ENCODE measurements around the gene ZNF358.

The ZNF358 gene

DNA sequence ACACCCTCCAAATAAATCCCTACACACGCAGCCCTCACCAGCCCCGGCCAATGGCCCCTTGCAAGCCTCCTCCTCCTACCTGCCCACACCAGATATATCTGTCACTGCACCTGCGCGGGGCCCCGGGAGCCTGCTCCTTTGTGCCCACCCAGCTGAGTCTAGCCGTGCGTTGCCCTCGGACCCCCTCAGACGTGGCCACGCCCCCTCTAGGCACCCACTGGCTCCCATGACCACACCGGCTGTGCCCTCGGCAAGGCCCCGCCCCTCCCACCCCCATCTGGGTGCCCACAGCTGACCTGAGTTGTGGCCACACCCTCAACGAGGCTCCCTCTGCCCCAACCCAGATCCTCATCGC is 13.3 kb downstream of the ZNF358 start:
- Histone ChIP-seq H3K79me2 (ENCODE audit: insufficient read depth, low read depth) (no peaks in the 10 kb centered on the region), H3K27me3 (ENCODE audit: insufficient read depth, low read depth) (no peaks in the 10 kb centered on the region), H3K27ac (no peak overlapping the region), H4K20me1 (ENCODE audit: insufficient read depth) (no peaks in the 10 kb centered on the region), H3K9ac (no peak overlapping the region), H2AFZ (ENCODE audit: low read depth) (no peak overlapping the region), H3K36me3 (ENCODE audit: insufficient read depth) (no peaks in the 10 kb centered on the region), H3K4me3 (IDR thresholded peaks at IDR 0.05; ENCODE audit: insufficient read depth, low read depth, low read length) (no peak overlapping the region), H3K4me1 (ENCODE audit: low read depth, poor library complexity, severe bottlenecking) (no peaks in the 10 kb centered on the region), H3K4me2 (no peak overlapping the region)
- TF ChIP-seq, protein P1, sequence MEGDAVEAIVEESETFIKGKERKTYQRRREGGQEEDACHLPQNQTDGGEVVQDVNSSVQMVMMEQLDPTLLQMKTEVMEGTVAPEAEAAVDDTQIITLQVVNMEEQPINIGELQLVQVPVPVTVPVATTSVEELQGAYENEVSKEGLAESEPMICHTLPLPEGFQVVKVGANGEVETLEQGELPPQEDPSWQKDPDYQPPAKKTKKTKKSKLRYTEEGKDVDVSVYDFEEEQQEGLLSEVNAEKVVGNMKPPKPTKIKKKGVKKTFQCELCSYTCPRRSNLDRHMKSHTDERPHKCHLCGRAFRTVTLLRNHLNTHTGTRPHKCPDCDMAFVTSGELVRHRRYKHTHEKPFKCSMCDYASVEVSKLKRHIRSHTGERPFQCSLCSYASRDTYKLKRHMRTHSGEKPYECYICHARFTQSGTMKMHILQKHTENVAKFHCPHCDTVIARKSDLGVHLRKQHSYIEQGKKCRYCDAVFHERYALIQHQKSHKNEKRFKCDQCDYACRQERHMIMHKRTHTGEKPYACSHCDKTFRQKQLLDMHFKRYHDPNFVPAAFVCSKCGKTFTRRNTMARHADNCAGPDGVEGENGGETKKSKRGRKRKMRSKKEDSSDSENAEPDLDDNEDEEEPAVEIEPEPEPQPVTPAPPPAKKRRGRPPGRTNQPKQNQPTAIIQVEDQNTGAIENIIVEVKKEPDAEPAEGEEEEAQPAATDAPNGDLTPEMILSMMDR (conservative IDR thresholded peaks at IDR 0.05; ENCODE audit: low read depth, low read length), result no peak

DNA sequence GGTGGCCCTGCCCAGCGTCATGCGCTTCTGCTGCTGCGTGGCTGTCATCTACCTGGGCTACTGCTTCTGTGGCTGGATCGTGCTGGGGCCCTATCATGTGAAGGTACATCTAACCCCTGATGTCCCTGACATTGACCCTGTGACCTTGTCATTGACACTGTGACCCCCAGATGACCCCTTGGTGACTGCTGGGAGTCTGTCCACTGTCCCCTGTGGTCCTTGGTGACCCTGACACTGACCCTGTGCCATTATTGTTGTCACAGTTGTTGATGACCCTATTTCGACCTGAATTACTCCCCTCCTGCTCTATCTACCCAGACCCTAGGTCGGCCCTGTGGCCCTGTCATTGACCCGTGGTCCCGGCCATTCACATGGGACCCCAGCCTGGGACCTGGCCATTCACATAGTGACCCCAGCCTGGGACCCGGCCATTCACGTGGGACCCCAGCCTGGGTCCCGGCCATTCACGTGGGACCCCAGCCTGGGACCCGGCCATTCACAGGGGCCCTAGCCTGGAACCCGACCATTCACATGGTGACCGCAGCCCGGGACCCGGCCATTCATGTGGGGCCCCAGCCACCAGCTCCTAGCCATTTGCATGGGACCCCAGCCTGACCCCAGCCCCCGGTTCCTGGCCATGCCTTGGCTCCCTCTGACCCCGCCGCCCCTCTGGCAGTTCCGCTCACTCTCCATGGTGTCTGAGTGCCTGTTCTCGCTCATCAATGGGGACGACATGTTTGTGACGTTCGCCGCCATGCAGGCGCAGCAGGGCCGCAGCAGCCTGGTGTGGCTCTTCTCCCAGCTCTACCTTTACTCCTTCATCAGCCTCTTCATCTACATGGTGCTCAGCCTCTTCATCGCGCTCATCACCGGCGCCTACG is 13.9 kb downstream of the ZNF358 start:
- Histone ChIP-seq H4K20me1 (ENCODE audit: insufficient read depth) (no peaks in the 10 kb centered on the region), H3K27ac (no peak overlapping the region), H3K4me3 (IDR thresholded peaks at IDR 0.05; ENCODE audit: insufficient read depth, low read depth, low read length) (no peak overlapping the region), H3K79me2 (ENCODE audit: insufficient read depth, low read depth) (no peaks in the 10 kb centered on the region), H3K4me1 (ENCODE audit: low read depth, poor library complexity, severe bottlenecking) (no peaks in the 10 kb centered on the region), H3K36me3 (ENCODE audit: insufficient read depth) (no peaks in the 10 kb centered on the region), H2AFZ (ENCODE audit: low read depth) (no peak overlapping the region), H3K4me2 (no peak overlapping the region), H3K9ac (no peak overlapping the region), H3K27me3 (ENCODE audit: insufficient read depth, low read depth) (no peaks in the 10 kb centered on the region)
- TF ChIP-seq, protein P1 (conservative IDR thresholded peaks at IDR 0.05; ENCODE audit: low read depth, low read length), result no peak

DNA sequence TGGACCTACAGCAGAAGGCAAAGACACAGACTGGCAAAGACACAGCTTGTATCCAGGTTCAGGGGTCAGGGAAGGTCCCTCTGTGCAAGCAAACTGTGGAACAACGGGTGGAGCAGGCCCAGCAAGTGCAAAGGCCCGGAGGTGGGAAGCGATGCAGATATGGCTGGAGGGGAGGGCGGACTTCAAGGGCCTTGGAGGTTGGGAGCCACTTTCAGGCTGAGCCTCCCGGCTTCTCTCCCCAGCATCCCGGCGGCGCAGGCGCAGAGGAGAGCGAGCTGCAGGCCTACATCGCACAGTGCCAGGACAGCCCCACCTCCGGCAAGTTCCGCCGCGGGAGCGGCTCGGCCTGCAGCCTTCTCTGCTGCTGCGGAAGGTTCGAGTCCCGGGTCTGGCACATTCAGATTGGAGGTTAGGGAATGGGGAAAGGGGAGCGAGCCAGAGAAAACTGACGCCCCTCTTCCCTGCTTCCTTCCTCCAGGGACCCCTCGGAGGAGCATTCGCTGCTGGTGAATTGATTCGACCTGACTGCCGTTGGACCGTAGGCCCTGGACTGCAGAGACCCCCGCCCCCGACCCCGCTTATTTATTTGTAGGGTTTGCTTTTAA is 17.5 kb downstream of the ZNF358 start:
- no peaks in the 10 kb centered on the region for H3K79me2 ChIP-seq (ENCODE audit: insufficient read depth, low read depth)
- H3K4me2 ChIP-seq, result peak overlapping the region; percentile 51
- no peak overlapping the region for H3K27ac ChIP-seq
- H3K4me1 ChIP-seq (ENCODE audit: low read depth, poor library complexity, severe bottlenecking), result peaks cover 4% of the 10 kb centered on the region
- peak overlapping the region; percentile 30; the same call in 1 of the 2 replicates for H3K9ac ChIP-seq
- H3K36me3 ChIP-seq (ENCODE audit: insufficient read depth), result no peaks in the 10 kb centered on the region
- H2AFZ ChIP-seq (ENCODE audit: low read depth), result peak overlapping the region; percentile 90
- H3K4me3 ChIP-seq (IDR thresholded peaks at IDR 0.05; ENCODE audit: insufficient read depth, low read depth, low read length), result no peak overlapping the region
- no peaks in the 10 kb centered on the region for H3K27me3 ChIP-seq (ENCODE audit: insufficient read depth, low read depth)
- TF ChIP-seq, protein P1 (conservative IDR thresholded peaks at IDR 0.05; ENCODE audit: low read depth, low read length), result no peak
- no peaks in the 10 kb centered on the region for H4K20me1 ChIP-seq (ENCODE audit: insufficient read depth)

DNA sequence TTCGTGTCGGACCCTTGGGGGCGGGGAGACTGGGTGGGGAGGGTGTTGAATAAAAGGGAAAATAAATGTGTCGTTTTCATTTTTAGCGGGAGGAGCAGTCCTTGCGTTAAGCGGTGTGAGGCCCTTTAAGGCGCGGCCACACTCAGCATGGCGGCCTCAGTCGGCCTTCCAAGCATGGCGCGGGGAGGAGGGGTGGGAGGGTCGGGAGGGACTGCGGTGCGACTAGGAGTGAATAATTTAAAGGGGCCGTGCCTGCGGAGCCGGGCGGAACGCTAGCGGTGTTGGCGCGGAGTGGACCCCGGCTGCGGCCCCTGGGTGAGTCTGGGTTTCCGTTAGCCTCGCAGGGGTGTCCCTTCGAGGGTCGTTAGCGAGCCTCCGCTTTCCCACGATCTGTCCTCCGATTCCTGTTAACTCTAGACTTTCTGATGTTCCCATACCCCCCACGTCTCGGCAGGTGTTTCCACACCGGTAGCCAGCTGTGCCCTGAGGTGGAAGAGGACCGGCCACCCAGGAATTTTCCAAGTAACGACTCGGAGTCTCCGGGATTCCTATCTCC is 18.1 kb downstream of the ZNF358 start:
- H3K36me3 ChIP-seq (ENCODE audit: insufficient read depth), result no peaks in the 10 kb centered on the region
- peak overlapping the region; percentile 94 for H3K4me2 ChIP-seq
- no peak overlapping the region for H3K4me3 ChIP-seq (IDR thresholded peaks at IDR 0.05; ENCODE audit: insufficient read depth, low read depth, low read length)
- no peaks in the 10 kb centered on the region for H4K20me1 ChIP-seq (ENCODE audit: insufficient read depth)
- peak overlapping the region; percentile 90 for H2AFZ ChIP-seq (ENCODE audit: low read depth)
- no peak overlapping the region for H3K27ac ChIP-seq
- peaks cover 4% of the 10 kb centered on the region for H3K4me1 ChIP-seq (ENCODE audit: low read depth, poor library complexity, severe bottlenecking)
- no peaks in the 10 kb centered on the region for H3K79me2 ChIP-seq (ENCODE audit: insufficient read depth, low read depth)
- peak overlapping the region; percentile 30; the same call in 1 of the 2 replicates for H3K9ac ChIP-seq
- TF ChIP-seq, protein P1 (conservative IDR thresholded peaks at IDR 0.05; ENCODE audit: low read depth, low read length), result no peak
- no peaks in the 10 kb centered on the region for H3K27me3 ChIP-seq (ENCODE audit: insufficient read depth, low read depth)

Data from KMS-11 (cell line).